Measurements from ENCODE around the gene DCHS1.

DNA sequence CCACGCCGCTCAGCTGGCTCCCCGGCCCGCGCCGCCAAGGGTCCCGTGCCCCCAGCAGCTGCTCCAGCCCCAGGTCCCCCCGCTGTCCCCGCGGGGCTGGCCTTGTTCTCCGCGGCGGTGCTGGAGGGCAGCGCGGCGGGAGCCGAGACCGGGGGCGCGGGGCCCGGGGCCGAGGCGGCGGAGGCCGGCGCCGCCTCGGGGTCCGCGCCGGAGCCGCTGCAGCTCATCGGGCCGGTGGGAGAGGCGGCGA lies 43.7 kb downstream of the DCHS1 start:
- TF ChIP-seq CTCF (IDR thresholded peaks at IDR 0.05; ENCODE audit: low read depth, low read length) (no peak), EZH2phosphoT487 (IDR thresholded peaks at IDR 0.05; ENCODE audit: low read depth) (no peak)
